CD14-positive monocyte (primary cell): ENCODE results near the gene SMTNL2. TPM values are rescaled to one million over a fixed set of nuclear protein-coding genes. Genes with fewer than 3 reads are reported as not detected.

Experiments
- DNase-seq, 3 donors: peaks; one replicate each; pipeline ENCODE4 v3.0.0-alpha.2; 2011 to 2022
- H2AFZ ChIP-seq: 2 replicates; pipeline ENCODE4 v1.6.0; 2012; ENCODE audit warnings: mild to moderate bottlenecking, low read depth, low read length, inconsistent platforms; ENCODE audit not compliant: insufficient read depth, poor library complexity, severe bottlenecking
- H3K27ac ChIP-seq, 2 donors: 1 replicate in 1 of 2; 2 replicates in 1 of 2; pipeline ENCODE4 v1.5.1; 2012 to 2013; ENCODE audit warnings: low read length in 2 of 2, control low read depth in 1 of 2, inconsistent platforms in 1 of 2, low read depth in 1 of 2, mild to moderate bottlenecking in 1 of 2
- H3K27me3 ChIP-seq, 2 donors: one replicate each; pipeline versions ENCODE4 v1.6.0 to v1.6.1; 2011 to 2013; ENCODE audit warnings: low read length in 2 of 2; ENCODE audit not compliant: control insufficient read depth in 2 of 2, insufficient read depth in 2 of 2
- H3K36me3 ChIP-seq, 2 donors: replicated peaks in 1 of 2; 1 replicate in 1 of 2; 2 replicates in 1 of 2; pipeline versions ENCODE4 v1.5.1 to v1.6.1; 2012 to 2013; ENCODE audit warnings: low read length in 2 of 2, control low read depth in 1 of 2, inconsistent platforms in 1 of 2, mild to moderate bottlenecking in 1 of 2; ENCODE audit not compliant: insufficient read depth in 2 of 2, control insufficient read depth in 1 of 2
- H3K4me1 ChIP-seq, 2 donors: 1 replicate in 1 of 2; 2 replicates in 1 of 2; pipeline versions ENCODE4 v1.5.1 to v1.6.1; 2012 to 2013; ENCODE audit warnings: low read length in 2 of 2, control low read depth in 1 of 2, inconsistent platforms in 1 of 2, mild to moderate bottlenecking in 1 of 2, moderate library complexity in 1 of 2; ENCODE audit not compliant: insufficient read depth in 2 of 2, control insufficient read depth in 1 of 2
- H3K4me2 ChIP-seq: replicated peaks from 2 replicates; pipeline ENCODE3; 2012; ENCODE audit warnings: low read length, moderate library complexity, mild to moderate bottlenecking; ENCODE audit not compliant: poor library complexity, severe bottlenecking; ENCODE audit errors: extremely low read depth
- H3K4me3 ChIP-seq, 3 experiments: fragments of 200-600 bp in 1 of 3; sonication (generic) in 1 of 3; replicated peaks in 1 of 3; 1 replicate in 2 of 3; 2 replicates in 1 of 3; pipeline ENCODE4 v1.5.1; 2011 to 2013; ENCODE audit warnings: low read length in 3 of 3, mild to moderate bottlenecking in 3 of 3, control low read depth in 2 of 3, low read depth in 2 of 3, inconsistent platforms in 1 of 3, moderate library complexity in 1 of 3
- H3K79me2 ChIP-seq: 2 replicates; pipeline ENCODE4 v1.6.0; 2012; ENCODE audit warnings: mild to moderate bottlenecking, control low read depth, inconsistent platforms, low read length, moderate library complexity; ENCODE audit not compliant: insufficient read depth
- H3K9ac ChIP-seq: 2 replicates; pipeline ENCODE4 v1.6.0; 2017; ENCODE audit warnings: low read length, mild to moderate bottlenecking; ENCODE audit not compliant: insufficient read depth, poor library complexity, severe bottlenecking
- H3K9me3 ChIP-seq, 2 donors: replicated peaks in 1 of 2; 1 replicate in 1 of 2; 2 replicates in 1 of 2; pipeline versions ENCODE4 v1.5.1 to v1.6.1; 2012 to 2013; ENCODE audit warnings: low read length in 2 of 2, control low read depth in 1 of 2; ENCODE audit not compliant: control insufficient read depth in 1 of 2, insufficient read depth in 1 of 2
- H4K20me1 ChIP-seq: 2 replicates; pipeline ENCODE4 v1.6.0; 2012; ENCODE audit warnings: mild to moderate bottlenecking, low read length, control low read depth, moderate library complexity; ENCODE audit not compliant: insufficient read depth
- H3K27ac Mint-ChIP-seq, 7 donors: one replicate each; pipeline ENCODE4 v1.8.0; 2020; ENCODE audit warnings: mild to moderate bottlenecking in 7 of 7, mixed read lengths in 7 of 7, moderate library complexity in 6 of 7, inconsistent platforms in 2 of 7
- H3K27me3 Mint-ChIP-seq, 3 donors: one replicate each; pipeline ENCODE4 v1.8.0; 2021 to 2022; ENCODE audit warnings: low read depth in 3 of 3, mild to moderate bottlenecking in 3 of 3, mixed read lengths in 3 of 3, moderate library complexity in 3 of 3, inconsistent platforms in 1 of 3
- H3K36me3 Mint-ChIP-seq, 2 donors: one replicate each; pipeline ENCODE4 v1.8.0; 2020; ENCODE audit warnings: mixed read lengths in 2 of 2, inconsistent platforms in 1 of 2, mild to moderate bottlenecking in 1 of 2
- H3K4me1 Mint-ChIP-seq: one replicate; pipeline ENCODE4 v1.8.0; 2020; ENCODE audit warnings: mild to moderate bottlenecking, mixed read lengths
- H3K4me3 Mint-ChIP-seq, 2 donors: one replicate each; pipeline ENCODE4 v1.8.0; 2020; ENCODE audit warnings: mild to moderate bottlenecking in 2 of 2, mixed read lengths in 2 of 2, moderate library complexity in 1 of 2
- H3K9me3 Mint-ChIP-seq, 7 donors: one replicate each; pipeline ENCODE4 v1.8.0; 2020 to 2022; ENCODE audit warnings: mixed read lengths in 7 of 7, mild to moderate bottlenecking in 6 of 7, moderate library complexity in 6 of 7, inconsistent platforms in 2 of 7
- WGBS: methylation state at CpG from one replicate; pipeline ENCODE4 v1.1.5; 2013; ENCODE audit warnings: missing lambda C conversion rate; ENCODE audit not compliant: insufficient coverage; 5-methylcytosine and 5-hydroxymethylcytosine counted together
- intact Hi-C, 2 donors: fragments of 100-400 bp; cut with micrococcal nuclease; formaldehyde crosslinking; loops; one replicate each; pipeline versions ENCODE4 v1.15.0 to v1.15.1; 2023
- polyA plus RNA-seq, 3 donors: library from polyadenylated mRNA; depleted of rRNA in 1 of 3; unstranded in 2 of 3; stranded (reverse) in 1 of 3; fragments of 300-500 nt in 2 of 3; fragments of >200 nt in 1 of 3; fragmentation: Illumina TruSeq in 2 of 3; gene quantifications; 1 replicate in 2 of 3; 2 replicates in 1 of 3; pipeline ENCODE4 v1.2.3, GENCODE V29; 2012 to 2021
- TF ChIP-seq, protein P1 (sequence below): fragments of 200-600 bp; IDR thresholded peaks from one replicate; pipeline ENCODE4 v1.8.0; 2022; ENCODE audit warnings: antibody characterized with exemption, mild to moderate bottlenecking

The SMTNL2 gene
- polyA plus RNA-seq, 3 donors: 0.08 TPM; not detected in 2

- DNase-seq: no peak
- Mint-ChIP-seq H3K36me3 (no peaks in the 10 kb centered on the region), H3K4me1 (no peaks in the 10 kb centered on the region), H3K27me3 (peaks cover 2 to 12% (median 5%) of the 10 kb centered on the region in 3 donors), H3K27ac (peak overlapping the region in 1 of 7 donors; percentile 46), H3K4me3 (no peak overlapping the region), H3K9me3 (peaks cover 0 to 3% (median 0%) of the 10 kb centered on the region in 7 donors)
- H3K27ac ChIP-seq: no peak overlapping the region
- 91% methylated on average over 7 of the region's 9 CpGs for WGBS
- H3K27me3 ChIP-seq: no peaks in the 10 kb centered on the region
- TF ChIP-seq, protein P1, sequence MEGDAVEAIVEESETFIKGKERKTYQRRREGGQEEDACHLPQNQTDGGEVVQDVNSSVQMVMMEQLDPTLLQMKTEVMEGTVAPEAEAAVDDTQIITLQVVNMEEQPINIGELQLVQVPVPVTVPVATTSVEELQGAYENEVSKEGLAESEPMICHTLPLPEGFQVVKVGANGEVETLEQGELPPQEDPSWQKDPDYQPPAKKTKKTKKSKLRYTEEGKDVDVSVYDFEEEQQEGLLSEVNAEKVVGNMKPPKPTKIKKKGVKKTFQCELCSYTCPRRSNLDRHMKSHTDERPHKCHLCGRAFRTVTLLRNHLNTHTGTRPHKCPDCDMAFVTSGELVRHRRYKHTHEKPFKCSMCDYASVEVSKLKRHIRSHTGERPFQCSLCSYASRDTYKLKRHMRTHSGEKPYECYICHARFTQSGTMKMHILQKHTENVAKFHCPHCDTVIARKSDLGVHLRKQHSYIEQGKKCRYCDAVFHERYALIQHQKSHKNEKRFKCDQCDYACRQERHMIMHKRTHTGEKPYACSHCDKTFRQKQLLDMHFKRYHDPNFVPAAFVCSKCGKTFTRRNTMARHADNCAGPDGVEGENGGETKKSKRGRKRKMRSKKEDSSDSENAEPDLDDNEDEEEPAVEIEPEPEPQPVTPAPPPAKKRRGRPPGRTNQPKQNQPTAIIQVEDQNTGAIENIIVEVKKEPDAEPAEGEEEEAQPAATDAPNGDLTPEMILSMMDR: no peak
- no peaks in the 10 kb centered on the region for H4K20me1 ChIP-seq
- intact Hi-C loops: no loop called here
- no peaks in the 10 kb centered on the region for H3K4me1 ChIP-seq
- no peak overlapping the region for H2AFZ ChIP-seq
- H3K36me3 ChIP-seq: no peaks in the 10 kb centered on the region
- H3K4me3 ChIP-seq: no peak overlapping the region
- H3K79me2 ChIP-seq: no peaks in the 10 kb centered on the region
- H3K9me3 ChIP-seq: no peaks in the 10 kb centered on the region
- H3K9ac ChIP-seq: no peak overlapping the region
- H3K4me2 ChIP-seq: no peak overlapping the region
Measured at GRCh38 chr17:4574448-4575045, 9.8 kb upstream of the SMTNL2 start.

- no peak overlapping the region for H3K4me2 ChIP-seq
- H3K36me3 Mint-ChIP-seq: no peaks in the 10 kb centered on the region
- no peaks in the 10 kb centered on the region for H3K4me1 ChIP-seq
Measured at GRCh38 chr17:4576161-4576558, 8.2 kb upstream of the SMTNL2 start.

More at GRCh38 chr17:4576161-4576558, 8.2 kb upstream of the SMTNL2 start:
- Histone ChIP-seq H3K79me2 (no peaks in the 10 kb centered on the region), H3K9ac (no peak overlapping the region), H3K4me3 (no peak overlapping the region), H3K36me3 (no peaks in the 10 kb centered on the region), H3K27ac (no peak overlapping the region), H4K20me1 (no peaks in the 10 kb centered on the region), H3K27me3 (no peaks in the 10 kb centered on the region), H2AFZ (no peak overlapping the region), H3K9me3 (no peaks in the 10 kb centered on the region)
- TF ChIP-seq, protein P1: no peak
- DNase-seq: no peak
- Mint-ChIP-seq H3K9me3 (peaks cover 0 to 3% (median 0%) of the 10 kb centered on the region in 7 donors), H3K27ac (no peak overlapping the region), H3K27me3 (peaks cover 0 to 21% (median 14%) of the 10 kb centered on the region in 3 donors), H3K4me3 (no peak overlapping the region), H3K4me1 (no peaks in the 10 kb centered on the region)
- intact Hi-C loops: no loop called here
- WGBS: 84% methylated on average over 6 of the region's 6 CpGs
